K562 (cell line): ENCODE data around the gene TNC. TPM values are rescaled to one million over a fixed set of nuclear protein-coding genes. Genes with fewer than 3 reads are reported as not detected.

ENCODE experiments used
- ADNP ChIP-seq: fragments of 200-800 bp; sonication (Bioruptor generic); IDR thresholded peaks from 2 replicates; pipeline ENCODE4 v1.6.1; 2016; ENCODE audit warnings: missing genetic modification characterization, missing compliant biosample characterization
- RNF219 ChIP-seq: fragments of 250-450 bp; sonication (Bioruptor Pico); IDR thresholded peaks from 2 replicates; pipeline ENCODE4 v1.5.0; 2022; ENCODE audit warnings: mild to moderate bottlenecking
- ZNF407 ChIP-seq: fragments of 450-650 bp; IDR thresholded peaks from 2 replicates; pipeline ENCODE4 v1.6.1; 2016; ENCODE audit warnings: low read depth
- ZNF57 ChIP-seq: fragments of 450-650 bp; formaldehyde crosslinking; IDR thresholded peaks from 2 replicates; pipeline ENCODE4 v1.4.0; 2020; ENCODE audit warnings: mild to moderate bottlenecking, moderate library complexity
- polyA plus RNA-seq, 8 experiments: library from polyadenylated mRNA; depleted of rRNA in 4 of 8; stranded (reverse) in 5 of 8; unstranded in 3 of 8; fragments of >200 nt; fragmentation: Nextera tagmentation in 2 of 8; fragmentation: Illumina TruSeq in 1 of 8; extraction: Ambion mirVana in 2 of 8; extraction: Trizol in 1 of 8; gene quantifications; 2 replicates each; pipeline versions ENCODE4 v1.2.1 to v1.2.3, GENCODE V29; 2011 to 2014; ENCODE audit warnings: inconsistent platforms in 1 of 8, missing spikeins in 1 of 8
- total RNA-seq, 7 experiments: library from RNA; depleted of rRNA in 6 of 7; stranded (reverse); fragments of >200 nt in 6 of 7; fragmentation: Illumina TruSeq in 2 of 7; extraction: Trizol in 2 of 7; gene quantifications; 2 replicates each; pipeline versions ENCODE4 v1.2.1 to v1.2.3, GENCODE V29; 2011 to 2021; ENCODE audit warnings: low replicate concordance in 1 of 7

TNC gene
- total and polyA plus RNA-seq, 9 of the 15 experiments (the other 6 are each of a cell fraction or from before 2014, with no cell fraction given) = under 0.01 to 0.29 TPM; not detected in 7

GRCh38 chr9:115084709-115085108 is 33.2 kb downstream of the TNC start (continued):
- TF ChIP-seq RNF219 (no peak), ADNP (tag) (no peak), ZNF57 (CRISPR knock-in tag) (no peak), ZNF407 (no peak)
